HG03432 (cell line): ENCODE data around the gene TMEM219.

ENCODE experiments used
- ATAC-seq: cut with Tn5 transposase; IDR thresholded peaks from one replicate; pipeline ENCODE4 v1.9.1; 2021; ENCODE audit warnings: mild to moderate bottlenecking, moderate library complexity; ENCODE audit not compliant: unreplicated experiment

TMEM219 gene

GRCh38 chr16:29978564-29979270, 16.8 kb downstream of the TMEM219 start:
- ATAC-seq: no peak

DNA sequence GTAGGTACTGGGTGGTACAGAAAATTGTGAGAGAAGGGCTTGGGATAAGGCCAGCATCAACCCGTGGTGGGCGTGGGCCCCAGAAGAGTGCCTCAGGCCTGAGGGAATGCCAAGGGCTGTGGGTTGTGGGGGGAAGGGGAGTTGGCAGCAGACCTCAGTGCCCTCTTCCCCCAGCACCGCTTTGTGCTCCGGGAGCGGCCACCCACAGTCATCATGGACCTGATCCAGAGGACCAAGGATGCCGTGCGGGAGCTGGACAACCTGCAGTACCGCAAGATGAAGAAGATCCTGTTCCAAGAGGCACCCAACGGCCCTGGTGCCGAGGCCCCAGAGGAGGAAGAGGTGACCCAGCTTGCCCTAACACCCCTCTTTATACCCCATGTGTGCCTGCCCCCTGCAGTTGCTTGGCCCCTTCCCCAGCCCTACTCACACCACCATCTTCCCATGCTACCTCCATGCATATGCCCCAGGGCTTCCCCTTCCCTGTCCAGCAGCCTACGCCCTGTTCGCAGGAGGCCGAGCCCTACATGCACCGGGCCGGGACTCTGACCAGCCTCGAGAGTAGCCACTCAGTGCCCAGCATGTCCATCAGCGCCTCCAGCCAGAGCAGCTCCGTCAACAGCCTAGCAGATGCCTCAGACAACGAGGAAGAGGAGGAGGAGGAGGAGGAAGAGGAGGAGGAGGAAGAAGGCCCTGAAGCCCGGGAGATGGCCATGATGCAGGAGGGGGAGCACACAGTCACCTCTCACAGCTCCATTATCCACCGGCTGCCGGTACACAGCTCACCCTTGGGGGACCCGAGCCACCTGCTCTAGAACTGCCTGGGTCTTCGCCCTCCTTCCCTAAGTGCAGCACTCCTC, 20.9 kb downstream of the TMEM219 start:
- ATAC-seq: no peak

DNA sequence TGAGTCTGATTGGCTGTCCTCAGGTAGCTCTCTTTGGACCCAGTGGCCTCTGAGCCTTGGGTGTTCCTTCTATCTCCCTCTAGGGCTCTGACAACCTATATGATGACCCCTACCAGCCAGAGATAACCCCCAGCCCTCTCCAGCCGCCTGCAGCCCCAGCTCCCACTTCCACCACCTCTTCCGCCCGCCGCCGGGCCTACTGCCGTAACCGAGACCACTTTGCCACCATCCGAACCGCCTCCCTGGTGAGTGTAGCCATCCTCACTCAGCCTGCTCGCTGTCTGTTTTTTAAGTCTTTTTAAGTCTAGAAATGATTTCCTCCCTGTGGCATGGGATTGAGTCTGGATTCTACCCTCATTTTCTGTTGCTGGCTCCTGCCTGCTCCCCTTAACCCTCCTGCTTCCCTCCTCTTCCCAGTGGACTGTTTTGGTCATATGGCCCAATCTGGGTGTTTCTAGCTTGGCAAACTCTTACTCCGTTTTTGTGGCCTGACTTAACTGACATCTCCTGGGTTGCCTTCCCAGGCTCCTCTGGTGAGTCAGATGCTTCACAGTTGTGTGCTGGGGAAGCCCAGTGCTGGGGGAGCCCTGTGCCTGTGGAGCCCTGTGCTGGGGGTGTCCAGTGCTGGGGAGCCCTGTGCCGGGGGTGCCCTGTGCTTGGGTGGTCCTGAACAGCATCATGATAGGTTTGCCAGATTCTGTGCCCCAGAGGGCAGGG, 21.7 kb downstream of the TMEM219 start:
- ATAC-seq: no peak

- no peak for ATAC-seq
Measured at GRCh38 chr16:29984137-29984763, 22.4 kb downstream of the TMEM219 start.

DNA sequence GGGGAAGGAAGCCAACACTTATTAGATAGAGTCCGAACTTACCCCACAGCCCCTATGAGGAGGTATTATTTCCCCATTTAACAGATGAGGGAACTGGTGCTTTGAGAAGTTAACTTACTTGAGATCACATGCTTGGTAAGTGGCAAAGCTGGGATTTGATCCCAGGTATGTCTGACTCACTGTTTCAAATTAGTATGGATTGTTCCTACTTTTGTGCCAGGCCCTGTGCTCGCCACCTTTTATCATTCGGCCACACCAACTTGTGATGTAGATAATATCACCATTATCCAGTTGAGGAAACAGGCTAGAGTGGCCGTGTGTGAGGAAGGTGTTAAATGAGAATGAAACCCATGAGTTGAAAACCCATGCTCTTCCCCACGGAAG, 22.9 kb downstream of the TMEM219 start:
- ATAC-seq: no peak

- no peak for ATAC-seq
Measured at GRCh38 chr16:29985271-29985811, 23.5 kb downstream of the TMEM219 start.

GRCh38 chr16:29986231-29986630, 24.4 kb downstream of the TMEM219 start:
- no peak for ATAC-seq

DNA sequence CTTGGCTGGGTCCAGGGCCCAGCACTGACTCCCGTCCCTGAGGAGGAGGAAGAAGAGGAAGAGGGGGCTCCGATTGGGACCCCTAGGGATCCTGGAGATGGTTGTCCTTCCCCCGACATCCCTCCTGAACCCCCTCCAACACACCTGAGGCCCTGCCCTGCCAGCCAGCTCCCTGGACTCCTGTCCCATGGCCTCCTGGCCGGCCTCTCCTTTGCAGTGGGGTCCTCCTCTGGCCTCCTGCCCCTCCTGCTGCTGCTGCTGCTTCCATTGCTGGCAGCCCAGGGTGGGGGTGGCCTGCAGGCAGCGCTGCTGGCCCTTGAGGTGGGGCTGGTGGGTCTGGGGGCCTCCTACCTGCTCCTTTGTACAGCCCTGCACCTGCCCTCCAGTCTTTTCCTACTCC, 25.1 kb downstream of the TMEM219 start:
- no peak for ATAC-seq

GRCh38 chr16:29987371-29988085, 25.6 kb downstream of the TMEM219 start:
- no peak for ATAC-seq

DNA sequence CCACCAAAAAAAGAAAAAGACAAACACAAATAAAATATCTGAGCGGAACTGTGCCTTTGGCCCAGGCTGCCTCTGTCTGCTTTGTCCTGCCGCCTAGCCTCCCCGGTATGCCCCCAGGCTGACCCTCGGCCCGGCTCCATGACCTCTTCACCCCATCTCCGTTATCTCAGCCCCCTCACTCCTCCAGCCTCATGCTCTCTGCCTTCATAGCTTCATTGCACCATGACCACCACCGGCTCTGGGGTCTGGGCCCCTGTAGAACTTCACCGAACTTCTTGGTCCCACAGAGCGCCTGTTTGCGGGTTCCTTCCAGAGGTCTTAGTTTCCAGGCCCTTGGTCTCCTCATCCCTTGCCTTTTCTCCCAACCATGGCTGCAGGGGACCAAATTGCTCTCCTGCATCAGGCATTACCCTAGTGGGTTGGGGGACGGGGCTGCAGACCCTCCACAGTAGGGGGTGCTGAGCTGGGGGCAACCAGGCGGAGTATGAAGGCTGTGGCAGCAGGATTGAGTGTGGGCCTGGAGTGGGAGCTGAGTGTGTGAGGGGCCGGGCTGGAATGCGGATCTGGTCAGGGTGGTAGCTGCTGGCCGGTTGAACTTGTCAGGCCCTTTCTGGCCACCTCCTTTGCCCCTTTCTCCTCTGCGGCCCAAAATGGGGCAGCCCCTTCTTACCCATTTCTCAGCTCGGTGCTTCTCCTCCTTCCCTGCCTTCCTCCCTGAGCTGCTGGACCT, 26.6 kb downstream of the TMEM219 start:
- no peak for ATAC-seq

DNA sequence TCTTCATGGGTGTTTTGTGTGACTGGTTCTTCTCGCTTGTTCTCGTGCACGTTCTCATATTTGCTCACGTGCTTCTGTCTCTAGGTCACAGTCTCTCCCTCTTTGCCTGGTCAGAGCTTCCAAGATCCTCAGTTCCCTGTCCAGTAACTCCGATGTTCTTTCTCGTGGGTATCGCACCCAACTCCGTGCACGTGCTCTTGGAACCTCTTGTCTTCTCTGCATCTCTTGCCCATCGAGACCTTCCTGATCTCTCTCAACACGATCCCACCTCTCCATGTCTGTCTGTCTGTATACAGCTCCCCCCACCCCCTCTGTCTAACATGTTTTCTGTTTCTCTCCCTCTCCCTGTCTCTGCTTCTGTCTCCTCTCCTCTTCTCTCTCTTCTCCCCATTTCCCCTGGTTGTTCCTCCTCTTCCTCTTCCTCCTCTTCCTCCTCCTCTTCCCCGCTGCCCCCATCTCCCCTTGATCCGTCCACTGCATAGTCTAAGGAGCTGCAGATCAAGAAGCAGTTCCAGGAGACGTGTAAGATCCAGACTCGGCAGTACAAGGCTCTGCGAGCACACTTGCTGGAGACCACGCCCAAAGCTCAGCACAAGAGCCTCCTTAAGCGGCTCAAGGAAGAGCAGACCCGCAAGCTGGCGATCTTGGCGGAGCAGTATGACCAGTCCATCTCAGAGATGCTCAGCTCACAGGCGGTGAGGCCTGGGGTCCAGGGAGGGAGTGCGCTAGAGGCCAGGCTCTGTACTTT, 27.4 kb downstream of the TMEM219 start:
- no peak for ATAC-seq

DNA sequence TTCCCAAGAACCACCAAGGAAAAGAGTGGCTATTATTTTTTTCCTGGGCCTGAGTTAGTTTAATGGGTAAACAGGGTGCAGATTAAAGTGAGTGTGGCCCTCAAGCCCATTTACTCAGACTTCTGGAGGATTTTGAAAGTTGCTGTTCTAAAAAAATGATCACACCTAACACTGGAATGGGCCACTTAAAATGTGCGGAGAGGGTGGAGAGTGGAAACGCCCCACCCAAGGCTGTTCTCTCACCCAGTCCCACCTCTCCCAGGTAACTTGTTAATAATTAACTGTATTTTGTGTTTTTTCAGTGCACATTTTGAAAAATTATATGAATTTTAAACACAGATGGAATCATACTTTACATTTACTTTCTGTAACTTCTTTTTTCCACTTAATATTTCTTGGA, 28.2 kb downstream of the TMEM219 start:
- no peak for ATAC-seq

DNA sequence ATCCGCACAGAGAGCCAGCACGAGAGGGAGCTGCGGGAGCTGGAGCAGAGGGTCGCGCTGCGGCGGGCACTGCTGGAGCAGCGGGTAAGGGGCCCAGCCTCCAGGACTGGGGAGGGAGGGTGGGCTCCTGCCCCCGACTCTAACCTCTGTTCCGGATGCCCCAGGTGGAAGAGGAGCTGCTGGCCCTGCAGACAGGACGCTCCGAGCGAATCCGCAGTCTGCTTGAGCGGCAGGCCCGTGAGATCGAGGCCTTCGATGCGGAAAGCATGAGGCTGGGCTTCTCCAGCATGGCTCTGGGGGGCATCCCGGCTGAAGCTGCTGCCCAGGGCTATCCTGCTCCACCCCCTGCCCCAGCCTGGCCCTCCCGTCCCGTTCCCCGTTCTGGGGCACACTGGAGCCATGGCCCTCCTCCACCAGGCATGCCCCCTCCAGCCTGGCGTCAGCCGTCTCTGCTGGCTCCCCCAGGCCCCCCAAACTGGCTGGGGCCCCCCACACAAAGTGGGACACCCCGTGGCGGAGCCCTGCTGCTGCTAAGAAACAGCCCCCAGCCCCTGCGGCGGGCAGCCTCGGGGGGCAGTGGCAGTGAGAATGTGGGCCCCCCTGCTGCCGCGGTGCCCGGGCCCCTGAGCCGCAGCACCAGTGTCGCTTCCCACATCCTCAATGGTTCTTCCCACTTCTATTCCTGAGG, 29.1 kb downstream of the TMEM219 start:
- no peak for ATAC-seq

- ATAC-seq: no peak
Measured at GRCh38 chr16:29991571-29991904, 29.7 kb downstream of the TMEM219 start.

GRCh38 chr16:29992344-29992967, 30.6 kb downstream of the TMEM219 start:
- no peak for ATAC-seq

DNA sequence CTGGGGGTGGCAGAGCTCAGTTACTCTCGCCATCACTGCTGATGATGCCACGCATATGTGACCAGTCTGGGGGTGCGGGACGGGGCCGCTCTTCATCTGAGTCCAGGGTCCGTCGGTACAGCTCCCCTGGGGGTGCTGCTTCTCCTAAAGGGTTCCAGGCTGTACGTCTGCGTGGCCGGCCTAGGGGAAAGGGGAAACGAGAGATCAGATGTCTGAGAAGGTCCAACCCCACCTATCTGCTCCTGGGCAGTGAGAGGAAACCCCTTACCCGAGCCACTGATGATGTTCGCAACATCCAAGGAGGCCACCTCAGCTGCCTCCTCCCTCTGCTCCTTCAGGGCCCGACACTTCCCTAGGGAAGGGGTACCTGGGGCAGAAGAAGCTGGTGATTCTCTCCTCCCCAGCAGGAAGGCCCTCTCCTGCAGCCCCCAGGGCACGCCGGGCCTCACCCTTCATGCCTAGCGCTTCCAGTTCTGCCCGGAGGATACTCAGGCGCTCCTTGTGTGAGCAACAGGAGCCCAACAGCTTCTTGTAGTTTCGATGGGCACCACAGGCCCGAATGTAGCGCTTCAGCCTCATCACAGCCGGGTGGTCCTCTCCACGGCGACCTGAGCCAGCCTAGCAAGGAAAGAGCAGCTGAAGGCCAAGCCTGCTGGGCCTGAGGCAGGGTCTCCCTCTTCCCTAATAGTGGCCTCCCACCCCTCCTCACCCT, 31.5 kb downstream of the TMEM219 start:
- ATAC-seq: no peak

DNA sequence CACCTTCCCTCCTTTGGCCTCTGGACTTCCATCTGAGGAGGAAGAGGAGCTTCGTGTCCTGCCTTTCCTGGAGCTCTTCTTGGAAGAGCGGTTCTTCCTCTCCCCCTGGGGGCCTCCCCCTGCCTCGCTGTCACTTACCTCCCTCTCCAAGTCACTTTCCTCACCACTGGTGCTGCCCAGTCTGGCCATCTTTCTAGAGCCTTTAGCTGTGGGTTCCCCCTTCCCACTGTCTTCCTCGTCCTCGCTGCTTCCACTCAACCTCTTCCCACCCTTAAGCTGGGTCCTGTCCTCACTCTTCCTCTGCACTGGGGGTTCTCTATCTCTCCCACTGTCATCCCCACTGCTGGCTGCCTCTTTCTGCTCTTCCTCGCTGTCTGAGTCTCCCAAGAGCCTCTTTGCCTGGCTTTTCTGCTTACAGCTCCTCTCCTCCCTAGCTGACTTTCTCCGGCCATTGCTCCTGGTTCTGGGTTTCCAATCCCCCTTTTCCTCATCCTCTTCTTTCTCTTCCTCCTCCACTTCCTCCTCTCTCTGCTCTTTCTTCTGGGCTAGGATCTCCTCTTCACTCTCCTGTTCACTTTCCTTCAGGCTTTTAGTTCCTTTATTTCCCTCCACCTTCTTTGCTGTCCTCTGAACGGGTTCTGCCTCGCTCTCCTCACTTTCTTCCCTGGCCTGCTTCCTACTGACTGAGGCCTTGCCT, 32.2 kb downstream of the TMEM219 start:
- no peak for ATAC-seq
